ENCODE data around the gene HIGD2A. TPM values are rescaled to one million over a fixed set of nuclear protein-coding genes. Genes with fewer than 3 reads are reported as not detected.

Gene HIGD2A
- polyA plus RNA-seq, 1 donor from 2014 or later: 242 TPM

GRCh38 chr5:176362233-176362490 is 26.4 kb upstream of the HIGD2A start:
- peak overlapping the region; percentile 83 to 97 (median 97) for H3K27ac Mint-ChIP-seq
- peaks cover 14 to 31% (median 31%) of the 10 kb centered on the region in 3 donors for H3K4me1 Mint-ChIP-seq

GRCh38 chr5:176364765-176365350 is 23.7 kb upstream of the HIGD2A start:
- no peaks in the 10 kb centered on the region for H3K27me3 Mint-ChIP-seq
- peaks cover 10 to 19% (median 19%) of the 10 kb centered on the region in 3 donors for H3K4me1 Mint-ChIP-seq
- H3K27ac Mint-ChIP-seq: no peak overlapping the region
- peak overlapping the region; percentile 80 to 94 (median 86) for H3K4me3 Mint-ChIP-seq
- no peaks in the 10 kb centered on the region for H3K9me3 Mint-ChIP-seq
- peaks cover 5% of the 10 kb centered on the region for H3K36me3 Mint-ChIP-seq

More at GRCh38 chr5:176362233-176362490, 26.4 kb upstream of the HIGD2A start:
- Mint-ChIP-seq H3K4me3 (peak overlapping the region; percentile 91 to 99 (median 99)), H3K27me3 (no peaks in the 10 kb centered on the region), H3K9me3 (no peaks in the 10 kb centered on the region), H3K36me3 (no peaks in the 10 kb centered on the region)

GRCh38 chr5:176365351-176366231 is 23.0 kb upstream of the HIGD2A start, which contains the start of gene ARL10:
ARL10 (plus strand) TSS chr5:176365487; CDS start chr5:176365564, 77 bp downstream.
- H3K36me3 Mint-ChIP-seq: peaks cover 5% of the 10 kb centered on the region
- peaks cover 10 to 19% (median 18%) of the 10 kb centered on the region in 3 donors for H3K4me1 Mint-ChIP-seq
- H3K9me3 Mint-ChIP-seq: no peaks in the 10 kb centered on the region
- peak within 1 kb of the TSS; percentile 80 to 94 (median 90) for H3K4me3 Mint-ChIP-seq
- H3K27ac Mint-ChIP-seq: no peak within 1 kb of the TSS
- no peaks in the 10 kb centered on the region for H3K27me3 Mint-ChIP-seq

GRCh38 chr5:176366232-176366894 is 22.2 kb upstream of the HIGD2A start:
- Mint-ChIP-seq H3K36me3 (peaks cover 5% of the 10 kb centered on the region), H3K27me3 (no peaks in the 10 kb centered on the region), H3K4me1 (peaks cover 10 to 16% (median 13%) of the 10 kb centered on the region in 3 donors), H3K27ac (peak overlapping the region in 1 of 3 donors; percentile 23), H3K4me3 (peak overlapping the region; percentile 73 to 89 (median 82)), H3K9me3 (no peaks in the 10 kb centered on the region)

- Mint-ChIP-seq H3K4me1 (peaks cover 6 to 12% (median 8%) of the 10 kb centered on the region in 3 donors), H3K27me3 (no peaks in the 10 kb centered on the region), H3K9me3 (no peaks in the 10 kb centered on the region), H3K27ac (no peak overlapping the region), H3K4me3 (peak overlapping the region in 1 of 4 donors; percentile 38), H3K36me3 (peaks cover 5% of the 10 kb centered on the region)
These were observed 19.8 kb upstream of the HIGD2A start for GRCh38 chr5:176368726-176369125.

- H3K9me3 Mint-ChIP-seq: no peaks in the 10 kb centered on the region
- no peaks in the 10 kb centered on the region for H3K27me3 Mint-ChIP-seq
- H3K4me3 Mint-ChIP-seq: peak overlapping the region in 1 of 4 donors; percentile 38
- peaks cover 5% of the 10 kb centered on the region for H3K36me3 Mint-ChIP-seq
- H3K27ac Mint-ChIP-seq: no peak overlapping the region
- H3K4me1 Mint-ChIP-seq: peaks cover 6 to 9% (median 8%) of the 10 kb centered on the region in 3 donors
These were observed 18.4 kb upstream of the HIGD2A start for GRCh38 chr5:176369934-176370711.

GRCh38 chr5:176371621-176372539 is 16.7 kb upstream of the HIGD2A start:
- Mint-ChIP-seq H3K4me3 (no peak overlapping the region), H3K4me1 (peaks cover 6% of the 10 kb centered on the region in 3 donors), H3K36me3 (peaks cover 5% of the 10 kb centered on the region), H3K9me3 (no peaks in the 10 kb centered on the region), H3K27ac (no peak overlapping the region), H3K27me3 (no peaks in the 10 kb centered on the region)

- Mint-ChIP-seq H3K9me3 (no peaks in the 10 kb centered on the region), H3K27me3 (no peaks in the 10 kb centered on the region), H3K4me3 (peak overlapping the region in 2 of 4 donors; percentile 4 to 39), H3K36me3 (no peaks in the 10 kb centered on the region), H3K4me1 (peaks cover 4 to 6% (median 6%) of the 10 kb centered on the region in 3 donors), H3K27ac (peak overlapping the region in 2 of 3 donors; percentile 43 to 46)
These were observed 15.3 kb upstream of the HIGD2A start for GRCh38 chr5:176373100-176373818.

GRCh38 chr5:176379881-176380280 is 8.7 kb upstream of the HIGD2A start:
- Mint-ChIP-seq H3K9me3 (no peaks in the 10 kb centered on the region), H3K4me1 (peaks cover 6 to 9% (median 7%) of the 10 kb centered on the region in 3 donors), H3K4me3 (no peak overlapping the region), H3K27me3 (no peaks in the 10 kb centered on the region), H3K27ac (no peak overlapping the region), H3K36me3 (peaks cover 2% of the 10 kb centered on the region)

GRCh38 chr5:176381423-176381822 is 7.1 kb upstream of the HIGD2A start:
- Mint-ChIP-seq H3K4me1 (peaks cover 9 to 15% (median 11%) of the 10 kb centered on the region in 3 donors), H3K4me3 (no peak overlapping the region), H3K27me3 (no peaks in the 10 kb centered on the region), H3K27ac (no peak overlapping the region), H3K36me3 (peaks cover 2% of the 10 kb centered on the region), H3K9me3 (no peaks in the 10 kb centered on the region)

GRCh38 chr5:176381979-176382378 is 6.6 kb upstream of the HIGD2A start:
- H3K27me3 Mint-ChIP-seq: no peaks in the 10 kb centered on the region
- H3K4me3 Mint-ChIP-seq: no peak overlapping the region
- H3K4me1 Mint-ChIP-seq: peaks cover 9 to 17% (median 15%) of the 10 kb centered on the region in 3 donors
- no peak overlapping the region for H3K27ac Mint-ChIP-seq
- peaks cover 2% of the 10 kb centered on the region for H3K36me3 Mint-ChIP-seq
- H3K9me3 Mint-ChIP-seq: no peaks in the 10 kb centered on the region

GRCh38 chr5:176382721-176383120 is 5.8 kb upstream of the HIGD2A start:
- Mint-ChIP-seq H3K9me3 (no peaks in the 10 kb centered on the region), H3K4me1 (peaks cover 11 to 22% (median 17%) of the 10 kb centered on the region in 3 donors), H3K27me3 (no peaks in the 10 kb centered on the region), H3K36me3 (peaks cover 2% of the 10 kb centered on the region), H3K27ac (peak overlapping the region in 1 of 3 donors; percentile 28), H3K4me3 (peak overlapping the region in 2 of 4 donors; percentile 33 to 50)

GRCh38 chr5:176383248-176383905 is 5.2 kb upstream of the HIGD2A start:
- Mint-ChIP-seq H3K27ac (peak overlapping the region in 1 of 3 donors; percentile 28), H3K36me3 (peaks cover 2% of the 10 kb centered on the region), H3K27me3 (no peaks in the 10 kb centered on the region), H3K4me1 (peaks cover 15 to 25% (median 19%) of the 10 kb centered on the region in 3 donors), H3K9me3 (no peaks in the 10 kb centered on the region), H3K4me3 (peak overlapping the region in 1 of 4 donors; percentile 50)

Measured in IgD-negative memory B cell (primary cell).